ENCODE results near the gene ABO. TPM values are rescaled to one million over a fixed set of nuclear protein-coding genes. Genes with fewer than 3 reads are reported as not detected.
"Not testable (repeated sequence)": the region's sequence is repeated elsewhere in the genome, so short reads cannot be mapped to it uniquely, and the experiment has no call there.

ABO gene
- total RNA-seq, 1 experiment from 2014 or later: 0.37 TPM

DNA sequence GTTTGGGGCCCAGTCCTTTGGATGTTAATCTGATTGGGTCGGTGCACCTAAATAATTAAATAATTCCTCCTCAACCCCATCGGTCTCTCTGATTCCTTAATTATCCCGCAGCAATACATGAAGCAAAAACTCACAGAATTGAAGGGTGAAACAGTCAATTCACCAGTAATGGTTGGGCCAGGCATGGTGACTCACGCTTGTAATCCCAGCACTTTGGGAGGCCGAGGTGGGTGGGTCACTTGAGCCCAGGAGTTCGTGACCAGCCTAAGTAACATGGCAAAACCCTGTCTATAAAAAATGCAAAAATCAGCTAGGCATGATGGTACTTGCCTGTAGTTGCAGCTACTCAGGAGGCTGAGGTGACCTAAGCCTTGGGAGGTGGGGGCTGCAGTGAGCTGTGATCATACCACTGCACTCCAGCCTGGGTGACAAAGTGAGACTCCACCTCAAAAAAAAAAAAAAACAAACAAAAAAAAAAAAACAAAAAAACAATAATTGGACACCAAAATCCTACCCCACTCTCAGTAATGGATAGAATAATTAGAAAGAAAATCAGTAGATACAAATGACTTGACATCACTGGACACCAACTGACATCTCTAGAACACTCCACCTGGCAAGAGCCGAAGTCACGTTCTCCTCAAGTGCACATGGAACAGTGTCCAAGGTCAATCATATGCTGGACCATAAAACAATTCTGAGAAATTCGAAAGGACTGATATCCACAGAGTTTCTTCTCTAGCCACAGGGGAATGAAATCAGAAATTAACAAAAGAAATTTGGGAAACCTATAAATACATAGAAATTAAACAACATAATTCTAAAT lies 5.3 kb downstream of the ABO start:
- TF ChIP-seq, protein P1, sequence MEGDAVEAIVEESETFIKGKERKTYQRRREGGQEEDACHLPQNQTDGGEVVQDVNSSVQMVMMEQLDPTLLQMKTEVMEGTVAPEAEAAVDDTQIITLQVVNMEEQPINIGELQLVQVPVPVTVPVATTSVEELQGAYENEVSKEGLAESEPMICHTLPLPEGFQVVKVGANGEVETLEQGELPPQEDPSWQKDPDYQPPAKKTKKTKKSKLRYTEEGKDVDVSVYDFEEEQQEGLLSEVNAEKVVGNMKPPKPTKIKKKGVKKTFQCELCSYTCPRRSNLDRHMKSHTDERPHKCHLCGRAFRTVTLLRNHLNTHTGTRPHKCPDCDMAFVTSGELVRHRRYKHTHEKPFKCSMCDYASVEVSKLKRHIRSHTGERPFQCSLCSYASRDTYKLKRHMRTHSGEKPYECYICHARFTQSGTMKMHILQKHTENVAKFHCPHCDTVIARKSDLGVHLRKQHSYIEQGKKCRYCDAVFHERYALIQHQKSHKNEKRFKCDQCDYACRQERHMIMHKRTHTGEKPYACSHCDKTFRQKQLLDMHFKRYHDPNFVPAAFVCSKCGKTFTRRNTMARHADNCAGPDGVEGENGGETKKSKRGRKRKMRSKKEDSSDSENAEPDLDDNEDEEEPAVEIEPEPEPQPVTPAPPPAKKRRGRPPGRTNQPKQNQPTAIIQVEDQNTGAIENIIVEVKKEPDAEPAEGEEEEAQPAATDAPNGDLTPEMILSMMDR (conservative IDR thresholded peaks at IDR 0.05): no peak
- no peak overlapping the region for H3K9ac ChIP-seq (ENCODE audit: extremely low read depth, insufficient read length, low read length)

DNA sequence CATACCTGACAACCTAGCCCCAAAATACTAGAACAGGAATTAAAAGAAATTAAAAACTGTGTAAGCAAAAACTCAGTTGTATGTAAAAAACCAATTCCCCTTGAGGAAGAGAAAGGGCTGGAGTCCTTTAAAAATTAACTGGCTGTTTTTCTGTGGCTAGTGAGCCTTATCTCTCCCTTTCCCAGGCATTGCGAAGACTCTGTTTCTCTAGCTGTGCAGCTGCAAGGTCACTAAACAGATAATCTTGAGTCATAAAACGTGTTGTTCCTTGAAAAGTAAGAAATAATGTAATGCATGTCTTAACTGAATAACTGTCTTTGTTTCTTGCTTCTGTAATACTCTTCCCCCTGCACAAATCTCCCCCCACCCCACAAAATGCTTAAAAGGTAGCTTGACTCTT lies 5.9 kb downstream of the ABO start:
- H2BK15ac ChIP-seq (ENCODE audit: low read depth, low read length); H3K27ac ChIP-seq (ENCODE audit: insufficient read length, low read depth, low read length); H3K79me1 ChIP-seq (ENCODE audit: insufficient read depth, low read depth, low read length, poor library complexity, severe bottlenecking); H3K56ac ChIP-seq (ENCODE audit: insufficient read length, low read depth, low read length); H2BK5ac ChIP-seq (ENCODE audit: insufficient read length, low read length); H3K79me2 ChIP-seq (ENCODE audit: insufficient read depth, low read length); H3K4me3 Mint-ChIP-seq; H2BK20ac ChIP-seq (ENCODE audit: low read depth, low read length, poor library complexity, severe bottlenecking); H3K23ac ChIP-seq (ENCODE audit: insufficient read length, low read depth, low read length); H4K8ac ChIP-seq (replicated peaks; ENCODE audit: insufficient read length, low read depth, low read length); H3K4me1 Mint-ChIP-seq; H4K5ac ChIP-seq (ENCODE audit: insufficient read length, low read depth, low read length); H3K27me3 ChIP-seq (ENCODE audit: insufficient read depth, low read length); H3K23me2 ChIP-seq (ENCODE audit: insufficient read length, low read depth, low read length, poor library complexity, severe bottlenecking); H4K91ac ChIP-seq (ENCODE audit: insufficient read length, low read depth, low read length); H3K27ac Mint-ChIP-seq; DNase-seq; H2AFZ ChIP-seq (ENCODE audit: low read length); H4K20me1 ChIP-seq (ENCODE audit: control insufficient read depth, insufficient read depth, insufficient read length); H3K18ac ChIP-seq (ENCODE audit: insufficient read length, low read depth, low read length); H3K9me3 ChIP-seq (ENCODE audit: control insufficient read depth, low read depth, low read length); H3K4me1 ChIP-seq (ENCODE audit: insufficient read depth, low read length); H2BK12ac ChIP-seq (ENCODE audit: insufficient read length, low read depth, low read length); H2AK5ac ChIP-seq (ENCODE audit: insufficient read length, low read length); H2BK120ac ChIP-seq (ENCODE audit: low read depth, low read length, poor library complexity, severe bottlenecking); H3K36me3 Mint-ChIP-seq (ENCODE audit: insufficient read depth in 1 of 3, low read depth in 3 of 3); H3T11ph ChIP-seq (ENCODE audit: low read length); H3K9me3 Mint-ChIP-seq; H3K4me2 ChIP-seq (ENCODE audit: insufficient read depth, insufficient read length, low read length); H3K9ac ChIP-seq (ENCODE audit: extremely low read depth, insufficient read length, low read length); H3K14ac ChIP-seq (ENCODE audit: insufficient read depth, low read length); H3K4ac ChIP-seq (ENCODE audit: low read depth, low read length): not testable (repeated sequence)
- H3K27me3 Mint-ChIP-seq (ENCODE audit: low read depth): peaks cover 42% of the 10 kb centered on the region
- no CpG with 5 or more reads among the region's 2 CpGs for WGBS (ENCODE audit: extremely low coverage, insufficient read length, low lambda C conversion rate)

More for the DNA sequence above, 5.3 kb downstream of the ABO start:
- Histone ChIP-seq H3K4me1 (ENCODE audit: insufficient read depth, low read length) (no peaks in the 10 kb centered on the region), H3K79me1 (ENCODE audit: insufficient read depth, low read depth, low read length, poor library complexity, severe bottlenecking) (no peaks in the 10 kb centered on the region), H4K8ac (replicated peaks; ENCODE audit: insufficient read length, low read depth, low read length) (no peak overlapping the region), H4K20me1 (ENCODE audit: control insufficient read depth, insufficient read depth, insufficient read length) (no peaks in the 10 kb centered on the region), H2BK120ac (ENCODE audit: low read depth, low read length, poor library complexity, severe bottlenecking) (no peak overlapping the region), H2BK12ac (ENCODE audit: insufficient read length, low read depth, low read length) (no peak overlapping the region), H3K9me3 (ENCODE audit: control insufficient read depth, low read depth, low read length) (no peaks in the 10 kb centered on the region), H4K91ac (ENCODE audit: insufficient read length, low read depth, low read length) (no peak overlapping the region), H3K23ac (ENCODE audit: insufficient read length, low read depth, low read length) (no peak overlapping the region), H3K23me2 (ENCODE audit: insufficient read length, low read depth, low read length, poor library complexity, severe bottlenecking) (peaks cover 2% of the 10 kb centered on the region), H3K4ac (ENCODE audit: low read depth, low read length) (no peak overlapping the region), H3K27me3 (ENCODE audit: insufficient read depth, low read length) (peaks cover 10% of the 10 kb centered on the region; the same call in 1 of the 2 replicates), H3K4me2 (ENCODE audit: insufficient read depth, insufficient read length, low read length) (no peak overlapping the region), H2BK5ac (ENCODE audit: insufficient read length, low read length) (no peak overlapping the region), H3T11ph (ENCODE audit: low read length) (no peak overlapping the region), H3K14ac (ENCODE audit: insufficient read depth, low read length) (no peak overlapping the region), H3K79me2 (ENCODE audit: insufficient read depth, low read length) (no peaks in the 10 kb centered on the region), H2BK20ac (ENCODE audit: low read depth, low read length, poor library complexity, severe bottlenecking) (no peak overlapping the region), H2AFZ (ENCODE audit: low read length) (no peak overlapping the region), H4K5ac (ENCODE audit: insufficient read length, low read depth, low read length) (no peak overlapping the region), H3K18ac (ENCODE audit: insufficient read length, low read depth, low read length) (no peak overlapping the region), H3K56ac (ENCODE audit: insufficient read length, low read depth, low read length) (no peak overlapping the region), H3K27ac (ENCODE audit: insufficient read length, low read depth, low read length) (no peak overlapping the region), H2AK5ac (ENCODE audit: insufficient read length, low read length) (no peak overlapping the region), H2BK15ac (ENCODE audit: low read depth, low read length) (no peak overlapping the region)
- no peak overlapping the region for H3K4me3 Mint-ChIP-seq
- H3K9me3 Mint-ChIP-seq: no peaks in the 10 kb centered on the region
- H3K27me3 Mint-ChIP-seq (ENCODE audit: low read depth): peaks cover 47% of the 10 kb centered on the region
- no peaks in the 10 kb centered on the region for H3K4me1 Mint-ChIP-seq
- H3K36me3 Mint-ChIP-seq (ENCODE audit: insufficient read depth in 1 of 3, low read depth in 3 of 3): no peaks in the 10 kb centered on the region
- DNase-seq: no peak
- H3K27ac Mint-ChIP-seq: no peak overlapping the region
- WGBS (ENCODE audit: extremely low coverage, insufficient read length, low lambda C conversion rate): no CpG with 5 or more reads among the region's 9 CpGs

Data from H9 (cell line).